Type B pancreatic cell (in vitro differentiated cells): ENCODE results near the gene LPCAT1. TPM values are rescaled to one million over a fixed set of nuclear protein-coding genes. Genes with fewer than 3 reads are reported as not detected.

Source experiments
- DNase-seq: peaks from one replicate; pipeline ENCODE4 v3.0.0; 2021; ENCODE audit warnings: mixed read lengths; ENCODE audit not compliant: unreplicated experiment; ENCODE audit errors: extremely low spot score
- H3K27ac Mint-ChIP-seq: 2 replicates; pipeline ENCODE4 v1.8.0; 2021; ENCODE audit warnings: mild to moderate bottlenecking, mixed read lengths
- H3K27me3 Mint-ChIP-seq: 2 replicates; pipeline ENCODE4 v1.8.0; 2021; ENCODE audit warnings: mixed read lengths
- H3K36me3 Mint-ChIP-seq: 2 replicates; pipeline ENCODE4 v1.8.0; 2021; ENCODE audit warnings: mixed read lengths
- H3K4me1 Mint-ChIP-seq: one replicate; pipeline ENCODE4 v1.8.0; 2021; ENCODE audit warnings: mixed read lengths; ENCODE audit not compliant: unreplicated experiment
- H3K4me3 Mint-ChIP-seq: 2 replicates; pipeline ENCODE4 v1.8.0; 2021; ENCODE audit warnings: mild to moderate bottlenecking, mixed read lengths
- H3K9me3 Mint-ChIP-seq: 2 replicates; pipeline ENCODE4 v1.8.0; 2021; ENCODE audit warnings: mixed read lengths
- CTCF ChIP-seq: fragments of 200-600 bp; sonication (generic); conservative IDR thresholded peaks from 2 replicates; pipeline ENCODE4 v1.5.0; 2021; ENCODE audit warnings: antibody characterized with exemption, mild to moderate bottlenecking
- total RNA-seq: library from RNA; stranded (reverse); gene quantifications from 2 replicates; pipeline ENCODE4 v1.2.1, GENCODE V29; 2021; ENCODE audit warnings: low replicate concordance

LPCAT1 gene
- total RNA-seq, 1 donor from 2014 or later = 91.6 TPM

GRCh38 chr5:1441166-1441865 is 82.4 kb downstream of the LPCAT1 start:
- H3K4me3 Mint-ChIP-seq = no peak overlapping the region

GRCh38 chr5:1440098-1440493 is 83.7 kb downstream of the LPCAT1 start:
- no peak for TF ChIP-seq CTCF
- Mint-ChIP-seq H3K4me3 (no peak overlapping the region), H3K4me1 (no peaks in the 10 kb centered on the region), H3K27me3 (peaks cover 73% of the 10 kb centered on the region), H3K27ac (no peak overlapping the region), H3K36me3 (no peaks in the 10 kb centered on the region), H3K9me3 (no peaks in the 10 kb centered on the region)
- no peak for DNase-seq

More at GRCh38 chr5:1441166-1441865, 82.4 kb downstream of the LPCAT1 start:
- Mint-ChIP-seq H3K4me1 (no peaks in the 10 kb centered on the region), H3K36me3 (no peaks in the 10 kb centered on the region), H3K9me3 (no peaks in the 10 kb centered on the region), H3K27me3 (peaks cover 73% of the 10 kb centered on the region), H3K27ac (no peak overlapping the region)
- DNase-seq = peak; percentile 51
- TF ChIP-seq CTCF = no peak

GRCh38 chr5:1439388-1440097 is 84.2 kb downstream of the LPCAT1 start:
- DNase-seq = peak; percentile 62
- Mint-ChIP-seq H3K27me3 (peaks cover 74% of the 10 kb centered on the region), H3K27ac (no peak overlapping the region), H3K4me1 (no peaks in the 10 kb centered on the region), H3K9me3 (no peaks in the 10 kb centered on the region), H3K4me3 (no peak overlapping the region), H3K36me3 (no peaks in the 10 kb centered on the region)
- no peak for TF ChIP-seq CTCF

- H3K4me1 Mint-ChIP-seq = no peaks in the 10 kb centered on the region
- no peak overlapping the region for H3K27ac Mint-ChIP-seq
- DNase-seq = peak; percentile 62
- no peak for TF ChIP-seq CTCF
- peaks cover under 1% of the 10 kb centered on the region for H3K9me3 Mint-ChIP-seq
- no peak overlapping the region for H3K4me3 Mint-ChIP-seq
- H3K27me3 Mint-ChIP-seq = peaks cover 69% of the 10 kb centered on the region
- H3K36me3 Mint-ChIP-seq = no peaks in the 10 kb centered on the region
These were observed 84.9 kb downstream of the LPCAT1 start for GRCh38 chr5:1438871-1439270.

- Mint-ChIP-seq H3K27me3 (peaks cover 68% of the 10 kb centered on the region), H3K9me3 (peaks cover 7% of the 10 kb centered on the region), H3K27ac (no peak overlapping the region)
These were observed 85.7 kb downstream of the LPCAT1 start for GRCh38 chr5:1437876-1438559.

More at GRCh38 chr5:1437876-1438559, 85.7 kb downstream of the LPCAT1 start:
- H3K4me3 Mint-ChIP-seq = no peak overlapping the region
- H3K36me3 Mint-ChIP-seq = no peaks in the 10 kb centered on the region
- no peak for DNase-seq
- no peaks in the 10 kb centered on the region for H3K4me1 Mint-ChIP-seq
- no peak for TF ChIP-seq CTCF
